HepG2 (cell line): ENCODE results near the gene PWP1. TPM values are rescaled to one million over a fixed set of nuclear protein-coding genes. Genes with fewer than 3 reads are reported as not detected.

Source experiments
- ATAC-seq: fragments of 200-7000 bp; cut with Tn5 transposase; 3 replicates; pipeline ENCODE4 v1.9.1; 2020; ENCODE audit warnings: mild to moderate bottlenecking, moderate library complexity
- BruUV-seq: library from RNA; stranded (reverse); fragments of 400-500 nt; replicated peaks from 2 replicates; lab custom pipeline; 2021; lab: Mats Ljungman, UMichigan
- CTCF ChIA-PET: fragments of 300-600 bp; formaldehyde crosslinking; extraction: SDS; loops from one replicate; lab custom pipeline; 2021; ENCODE audit warnings: low total read pairs, inconsistent platforms, low intra/inter-chr PET ratio; lab: Yijun Ruan, JAX
- POLR2A ChIA-PET: fragments of 350-600 bp; sonication (Branson Sonifier 250); formaldehyde crosslinking; loops from one replicate; lab custom pipeline; 2020; ENCODE audit warnings: antibody characterized with exemption, inconsistent platforms; lab: Yijun Ruan, JAX
- DNase-seq: peaks from one replicate; pipeline ENCODE4 v3.0.0-alpha.2; 2015; ENCODE audit warnings: low spot score
- FAIRE-seq: peaks from 3 replicates; lab custom pipeline; 2011; peaks lifted over from hg19 to GRCh38; lab: Jason Lieb, UNC
- H2AFZ ChIP-seq: one replicate; pipeline ENCODE4 v1.6.1; 2011; ENCODE audit warnings: low read length, inconsistent platforms
- H3K27ac ChIP-seq: fragments of 300-600 bp; 3 replicates; pipeline ENCODE4 v1.8.0; 2011; ENCODE audit warnings: mixed run types, mild to moderate bottlenecking, mixed read lengths, low read length, inconsistent platforms; ENCODE audit not compliant: insufficient read depth; ENCODE audit errors: extremely low read length
- H3K27me3 ChIP-seq, 2 experiments: fragments of 200-600 bp in 1 of 2; 2 replicates in 1 of 2; 3 replicates in 1 of 2; pipeline versions ENCODE4 v1.6.0 to v1.8.0; 2011; ENCODE audit warnings: low read length in 2 of 2, mild to moderate bottlenecking in 2 of 2, moderate library complexity in 2 of 2, inconsistent platforms in 1 of 2; ENCODE audit not compliant: insufficient read depth in 2 of 2, control insufficient read depth in 1 of 2
- H3K36me3 ChIP-seq, 2 experiments: fragments of 200-600 bp in 1 of 2; replicated peaks in 1 of 2; 2 replicates in 1 of 2; 3 replicates in 1 of 2; pipeline versions ENCODE4 v1.5.1 to v1.8.0; 2011; ENCODE audit warnings: low read length in 2 of 2, inconsistent platforms in 1 of 2; ENCODE audit not compliant: insufficient read depth in 2 of 2, control insufficient read depth in 1 of 2
- H3K4me1 ChIP-seq: 2 replicates; pipeline ENCODE4 v1.5.1; 2012; ENCODE audit warnings: low read length, inconsistent platforms; ENCODE audit not compliant: insufficient read depth
- H3K4me2 ChIP-seq: 2 replicates; pipeline ENCODE4 v1.6.0; 2011; ENCODE audit warnings: low read depth, low read length, inconsistent platforms
- H3K4me3 ChIP-seq, 3 experiments: fragments of 200-600 bp in 1 of 3; sonication (generic), shearing (Covaris generic) in 1 of 3; replicated peaks in 1 of 3; 2 replicates each; pipeline ENCODE4 v1.5.1; 2011 to 2016; ENCODE audit warnings: low read length in 3 of 3, inconsistent platforms in 2 of 3, low read depth in 2 of 3, mild to moderate bottlenecking in 2 of 3, control low read depth in 1 of 3, mixed read lengths in 1 of 3; ENCODE audit not compliant: insufficient read depth in 1 of 3
- H3K79me2 ChIP-seq: one replicate; pipeline ENCODE4 v1.6.1; 2011; ENCODE audit warnings: low read length, inconsistent platforms; ENCODE audit not compliant: insufficient read depth
- H3K9ac ChIP-seq: 2 replicates; pipeline ENCODE4 v1.6.0; 2011; ENCODE audit warnings: mild to moderate bottlenecking, low read depth, low read length, inconsistent platforms; ENCODE audit not compliant: insufficient read depth
- H3K9me3 ChIP-seq: 2 replicates; pipeline ENCODE4 v1.5.1; 2012; ENCODE audit warnings: mild to moderate bottlenecking, low read length
- H4K20me1 ChIP-seq: 2 replicates; pipeline ENCODE4 v1.6.0; 2011; ENCODE audit warnings: inconsistent platforms, mild to moderate bottlenecking, low read length, moderate library complexity; ENCODE audit not compliant: insufficient read depth
- ASH2L ChIP-seq: fragments of 300-600, 200-600 bp; sonication (generic); IDR thresholded peaks from 2 replicates; pipeline ENCODE4 v1.7.0; 2017; ENCODE audit warnings: low read depth, mild to moderate bottlenecking, moderate library complexity, mixed read lengths, low read length; ENCODE audit not compliant: insufficient read length
- ELF1 ChIP-seq: sonication (generic); formaldehyde crosslinking; IDR thresholded peaks from 2 replicates; pipeline ENCODE4 v1.4.0; 2020; ENCODE audit warnings: missing genetic modification reagents
- ESRRA ChIP-seq: sonication (generic); formaldehyde crosslinking; IDR thresholded peaks from 2 replicates; pipeline ENCODE4 v1.5.1; 2020; ENCODE audit warnings: mild to moderate bottlenecking, low read depth, missing genetic modification reagents
- HMGXB3 ChIP-seq: sonication (generic); formaldehyde crosslinking; IDR thresholded peaks from 2 replicates; pipeline ENCODE4 v1.4.0; 2020; ENCODE audit warnings: missing genetic modification reagents, borderline replicate concordance
- MBNL3 ChIP-seq: fragments of 250-450 bp; sonication (Bioruptor Pico); conservative IDR thresholded peaks from 2 replicates; pipeline ENCODE4 v1.8.0; 2022; ENCODE audit warnings: mild to moderate bottlenecking, inconsistent platforms
- MEF2D ChIP-seq: sonication (generic); formaldehyde crosslinking; IDR thresholded peaks from 2 replicates; pipeline ENCODE4 v1.5.1; 2020; ENCODE audit warnings: mild to moderate bottlenecking, missing genetic modification reagents
- NKX3-1 ChIP-seq: sonication (generic); formaldehyde crosslinking; IDR thresholded peaks from 2 replicates; pipeline ENCODE4 v1.5.0; 2020; ENCODE audit warnings: missing genetic modification reagents
- TBX2 ChIP-seq: sonication (generic); formaldehyde crosslinking; IDR thresholded peaks from 2 replicates; pipeline ENCODE4 v1.5.0; 2020; ENCODE audit warnings: missing genetic modification reagents, mild to moderate bottlenecking, borderline replicate concordance
- ZNF605 ChIP-seq: sonication (generic); formaldehyde crosslinking; IDR thresholded peaks from 2 replicates; pipeline ENCODE4 v1.8.0; 2022; ENCODE audit warnings: mild to moderate bottlenecking, missing genetic modification reagents
- ZNF772 ChIP-seq: sonication (generic); formaldehyde crosslinking; IDR thresholded peaks from 2 replicates; pipeline ENCODE4 v1.5.0; 2020; ENCODE audit warnings: mild to moderate bottlenecking, missing genetic modification reagents
- ZNF816 ChIP-seq: sonication (generic); formaldehyde crosslinking; IDR thresholded peaks from 2 replicates; pipeline ENCODE4 v1.8.0; 2022; ENCODE audit warnings: missing genetic modification reagents, mild to moderate bottlenecking, borderline replicate concordance
- ZSCAN5A ChIP-seq: sonication (generic); formaldehyde crosslinking; IDR thresholded peaks from 2 replicates; pipeline ENCODE4 v1.8.0; 2022; ENCODE audit warnings: mild to moderate bottlenecking, missing genetic modification reagents, borderline replicate concordance
- WGBS: methylation state at CpG from one replicate; pipeline ENCODE4 v1.1.6; 2017; ENCODE audit warnings: low lambda C conversion rate; 5-methylcytosine and 5-hydroxymethylcytosine counted together
- in situ Hi-C: cut with HindIII; loops from 2 replicates; pipeline ENCODE4 v1.10.0; 2017; ENCODE audit warnings: low pct_unique_long_range_greater_than_20kb; ENCODE audit not compliant: extremely low pct_ligation_motif_present
- intact Hi-C: fragments of 100-400 bp; cut with micrococcal nuclease; formaldehyde crosslinking; loops from one replicate; pipeline ENCODE4 v1.10.0; 2022; ENCODE audit not compliant: unreplicated experiment
- polyA plus RNA-seq, 8 experiments: library from polyadenylated mRNA; depleted of rRNA in 3 of 8; stranded (reverse) in 7 of 8; unstranded in 1 of 8; fragments of >200 nt; fragmentation: Illumina TruSeq in 4 of 8; extraction: Trizol in 4 of 8; gene quantifications; 2 replicates each; pipeline versions ENCODE4 v1.2.1 to v1.2.3, GENCODE V29; 2011 to 2016; ENCODE audit warnings: low read depth in 4 of 8, missing spikeins in 1 of 8, mixed read lengths in 1 of 8; ENCODE audit not compliant: insufficient read depth in 1 of 8
- total RNA-seq, 5 experiments: library from RNA; depleted of rRNA; stranded (reverse); fragments of >200 nt; fragmentation: Illumina TruSeq; extraction: Trizol; gene quantifications; 2 replicates each; pipeline ENCODE4 v1.2.3, GENCODE V29; 2016; ENCODE audit warnings: low read depth in 1 of 5
- TF ChIP-seq, protein P1 (sequence below): IDR thresholded peaks from 2 replicates; pipeline ENCODE4 v1.6.1; 2016; ENCODE audit warnings: missing biosample characterization, missing genetic modification reagents, low read depth

Gene PWP1
- total and polyA plus RNA-seq, 2 of the 13 experiments (the other 11 are each of a cell fraction or from before 2014, with no cell fraction given): 65.9 to 70.2 TPM

- Histone ChIP-seq H4K20me1 (no peaks in the 10 kb centered on the region), H2AFZ (no peak overlapping the region), H3K9me3 (no peaks in the 10 kb centered on the region), H3K4me2 (no peak overlapping the region), H3K9ac (no peak overlapping the region), H3K4me1 (no peaks in the 10 kb centered on the region), H3K36me3 (no peaks in the 10 kb centered on the region; a peak in 1 of 5 replicates), H3K27me3 (no peaks in the 10 kb centered on the region), H3K4me3 (no peak overlapping the region), H3K27ac (no peak overlapping the region), H3K79me2 (no peaks in the 10 kb centered on the region)
- CTCF ChIA-PET: no interaction called here
- in situ Hi-C loops: no loop called here
- DNase-seq: no peak
- ATAC-seq: no peak
- no peak for FAIRE-seq
- 77% methylated on average over 27 of the region's 27 CpGs for WGBS
- TF ChIP-seq, protein P1, sequence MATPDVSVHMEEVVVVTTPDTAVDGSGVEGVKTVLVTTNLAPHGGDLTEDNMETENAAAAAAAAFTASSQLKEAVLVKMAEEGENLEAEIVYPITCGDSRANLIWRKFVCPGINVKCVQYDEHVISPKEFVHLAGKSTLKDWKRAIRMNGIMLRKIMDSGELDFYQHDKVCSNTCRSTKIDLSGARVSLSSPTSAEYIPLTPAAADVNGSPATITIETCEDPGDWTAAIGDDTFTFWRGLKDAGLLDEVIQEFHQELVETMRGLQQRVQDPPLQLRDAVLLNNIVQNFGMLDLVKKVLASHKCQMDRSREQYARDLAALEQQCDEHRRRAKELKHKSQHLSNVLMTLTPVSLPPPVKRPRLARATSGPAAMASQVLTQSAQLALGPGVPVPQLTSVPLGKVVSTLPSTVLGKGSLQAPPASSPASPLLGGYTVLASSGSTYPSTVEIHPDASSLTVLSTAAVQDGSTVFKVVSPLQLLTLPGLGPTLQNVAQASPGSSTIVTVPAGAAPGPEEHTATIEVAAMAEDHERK (CRISPR knock-in tag): no peak
- TF ChIP-seq TBX2 (CRISPR knock-in tag) (no peak), MEF2D (CRISPR knock-in tag) (no peak), ELF1 (CRISPR knock-in tag) (no peak), ESRRA (CRISPR knock-in tag) (no peak), HMGXB3 (CRISPR knock-in tag) (no peak), NKX3-1 (CRISPR knock-in tag) (no peak), ZNF605 (CRISPR knock-in tag) (no peak), ZSCAN5A (no peak), MBNL3 (CRISPR knock-in tag) (no peak), ZNF816 (no peak), ZNF772 (CRISPR knock-in tag) (no peak), ASH2L (no peak)
- TF ChIP-seq, all 625 proteins: peak for 0
- intact Hi-C loops: no loop called here
- POLR2A ChIA-PET: no interaction called here
- no TSS peak for BruUV-seq
These were observed 39.8 kb upstream of the PWP1 start for GRCh38 chr12:107645630-107646333.
